HG03025 (cell line): ENCODE measurements around the gene STAB2.

Experiments
- ATAC-seq: cut with Tn5 transposase; IDR thresholded peaks from one replicate; pipeline ENCODE4 v1.9.1; 2021; ENCODE audit warnings: mild to moderate bottlenecking, moderate library complexity; ENCODE audit not compliant: unreplicated experiment, low FRiP score

The STAB2 gene

DNA sequence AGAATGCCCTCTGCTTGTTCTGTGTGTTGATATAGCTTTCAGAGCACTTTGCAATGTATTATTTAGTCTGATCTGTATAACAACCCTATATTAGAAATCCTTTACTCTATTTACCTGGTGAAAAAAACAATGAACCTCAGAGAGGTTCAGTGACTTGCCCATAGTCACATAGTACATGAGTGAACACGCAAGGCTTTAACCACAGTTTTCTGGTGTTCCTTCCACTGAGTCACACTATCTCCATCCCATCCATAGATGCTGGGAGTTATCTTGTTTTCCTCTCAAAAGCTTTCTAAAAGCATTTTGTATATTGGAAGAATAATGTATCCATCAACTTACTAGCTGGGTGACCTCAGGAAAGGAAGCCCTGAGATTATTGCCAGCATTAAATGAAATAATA lies 149.5 kb downstream of the STAB2 start:
- no peak for ATAC-seq

DNA sequence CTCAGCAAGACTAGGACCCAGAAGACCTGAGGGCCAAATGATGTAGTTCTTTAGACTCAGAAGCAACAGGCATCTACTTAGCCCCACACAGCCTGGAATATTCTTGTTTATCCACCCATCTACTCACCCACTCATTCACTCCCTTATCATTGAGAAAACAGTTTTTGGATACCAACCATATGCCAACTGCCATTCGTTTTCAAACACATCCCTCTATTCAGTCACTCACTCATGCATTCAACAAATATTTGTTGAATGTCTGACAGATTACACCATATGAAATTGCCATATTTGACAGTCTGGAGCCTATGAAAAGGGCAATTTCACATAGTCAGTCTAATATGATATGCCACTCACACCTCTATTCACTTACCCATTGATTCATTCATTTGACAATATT lies 150.8 kb downstream of the STAB2 start:
- no peak for ATAC-seq

DNA sequence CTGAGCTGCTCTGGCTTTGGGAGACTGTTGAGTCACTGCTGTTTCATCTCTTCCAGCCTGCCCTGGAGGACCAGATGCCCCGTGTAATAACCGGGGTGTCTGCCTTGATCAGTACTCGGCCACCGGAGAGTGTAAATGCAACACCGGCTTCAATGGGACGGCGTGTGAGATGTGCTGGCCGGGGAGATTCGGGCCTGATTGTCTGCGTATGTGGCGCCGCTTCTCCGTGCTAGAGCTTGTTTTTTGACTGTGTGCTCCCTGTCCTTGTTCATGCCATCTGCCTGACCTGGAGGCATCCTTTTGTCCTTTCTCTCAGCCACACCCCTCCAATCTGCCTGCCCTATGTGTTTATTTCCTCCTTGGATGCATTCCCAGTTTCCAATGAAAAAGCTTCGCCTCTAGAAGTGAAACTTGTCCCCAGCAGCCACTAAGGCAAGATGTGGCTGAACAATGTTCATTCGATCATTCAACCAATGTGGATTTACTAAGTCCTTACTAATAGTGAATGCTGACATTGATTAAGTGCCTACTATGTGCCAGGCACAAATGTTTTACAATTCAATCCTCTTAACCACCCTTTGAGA lies 155.4 kb downstream of the STAB2 start:
- ATAC-seq, result no peak

DNA sequence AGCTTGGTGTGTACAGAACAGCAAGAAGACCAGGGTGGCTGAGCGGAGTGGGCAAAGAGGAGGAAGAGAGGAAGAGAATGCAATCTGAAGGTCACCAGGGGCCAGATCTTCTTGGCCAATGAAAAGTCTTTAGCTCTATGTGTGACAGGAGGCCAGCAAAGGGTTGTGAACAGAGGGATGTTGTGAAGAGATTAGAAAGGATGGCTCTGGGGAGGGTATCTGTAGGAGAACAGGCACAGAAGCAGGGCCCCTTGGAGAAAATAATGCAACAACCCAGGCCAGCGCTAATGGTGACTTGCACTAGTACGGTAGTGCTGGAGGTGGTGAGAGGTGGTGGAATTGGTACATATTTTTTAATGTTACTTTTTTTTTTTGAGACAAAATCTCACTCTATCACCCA lies 156.7 kb downstream of the STAB2 start:
- no peak for ATAC-seq

DNA sequence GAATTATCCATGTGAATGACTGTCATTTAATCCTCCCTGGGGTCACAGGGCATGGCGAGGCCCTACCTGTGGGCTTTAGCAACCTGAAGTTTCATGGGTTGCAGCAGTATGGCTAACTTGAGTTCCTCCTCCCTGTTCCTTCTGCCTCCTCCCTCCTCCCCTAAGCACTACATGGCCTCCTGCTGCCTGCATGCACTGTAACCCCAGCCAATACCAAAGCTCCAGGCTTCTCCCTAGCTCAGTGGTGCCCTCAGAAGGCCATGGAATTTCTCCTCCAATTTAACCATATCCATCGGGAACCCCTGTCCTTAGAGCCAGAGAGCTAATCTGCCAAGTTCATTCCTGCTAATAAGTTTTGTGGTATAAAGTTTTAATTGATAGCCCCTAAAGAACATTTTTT lies 158.9 kb downstream of the STAB2 start:
- ATAC-seq, result no peak

DNA sequence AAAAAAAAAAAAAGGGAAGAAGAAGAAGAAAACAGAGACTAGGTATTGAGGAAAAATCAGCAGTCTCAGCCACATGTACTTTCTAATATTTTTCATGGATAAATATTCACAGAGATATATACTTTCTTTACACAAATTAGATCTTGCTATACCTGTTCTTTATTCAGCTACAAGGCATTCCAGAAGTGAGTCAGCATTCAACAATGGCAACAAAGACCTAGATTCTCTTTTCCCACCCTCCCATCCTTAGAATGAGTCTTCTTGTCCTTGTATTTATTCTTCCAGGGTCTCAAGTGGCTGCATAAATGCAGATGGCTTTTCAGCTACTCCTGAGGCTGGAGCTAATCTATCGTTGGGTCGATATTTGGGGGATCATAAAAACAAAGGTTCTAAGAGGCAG lies 160.9 kb downstream of the STAB2 start:
- no peak for ATAC-seq

DNA sequence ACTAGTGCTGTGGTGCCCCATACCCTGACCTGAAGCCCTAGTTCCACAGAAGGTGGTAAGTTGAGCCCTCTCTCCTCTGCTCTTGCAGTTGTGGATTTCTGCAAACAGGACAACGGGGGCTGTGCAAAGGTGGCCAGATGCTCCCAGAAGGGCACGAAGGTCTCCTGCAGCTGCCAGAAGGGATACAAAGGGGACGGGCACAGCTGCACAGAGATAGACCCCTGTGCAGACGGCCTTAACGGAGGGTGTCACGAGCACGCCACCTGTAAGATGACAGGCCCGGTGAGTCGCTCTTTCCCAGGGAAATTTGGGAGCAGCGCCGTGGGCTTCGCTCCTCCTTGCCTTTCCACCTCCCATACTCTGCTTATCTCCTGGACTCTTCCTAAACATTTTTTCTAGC lies 161.8 kb downstream of the STAB2 start:
- ATAC-seq, result no peak

DNA sequence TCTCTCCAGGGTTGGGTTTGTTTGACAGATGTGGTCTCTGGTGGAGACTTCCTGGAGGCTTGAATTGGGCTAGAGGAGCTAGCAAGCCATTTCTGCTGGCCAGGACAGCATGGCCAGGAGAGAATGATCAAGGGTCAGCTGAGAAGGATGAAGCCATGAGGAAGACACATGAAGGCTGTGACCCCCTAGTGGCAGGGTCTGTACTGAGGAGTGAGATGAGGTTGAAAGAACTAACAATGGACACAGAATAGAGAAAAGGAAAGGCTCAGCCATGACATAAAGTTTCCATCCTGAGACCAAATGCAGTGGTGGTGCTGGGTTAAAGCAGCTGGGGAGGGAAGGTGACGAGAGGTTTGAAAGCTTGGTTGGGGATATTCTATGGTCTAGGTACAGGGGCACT lies 164.1 kb downstream of the STAB2 start:
- no peak for ATAC-seq

DNA sequence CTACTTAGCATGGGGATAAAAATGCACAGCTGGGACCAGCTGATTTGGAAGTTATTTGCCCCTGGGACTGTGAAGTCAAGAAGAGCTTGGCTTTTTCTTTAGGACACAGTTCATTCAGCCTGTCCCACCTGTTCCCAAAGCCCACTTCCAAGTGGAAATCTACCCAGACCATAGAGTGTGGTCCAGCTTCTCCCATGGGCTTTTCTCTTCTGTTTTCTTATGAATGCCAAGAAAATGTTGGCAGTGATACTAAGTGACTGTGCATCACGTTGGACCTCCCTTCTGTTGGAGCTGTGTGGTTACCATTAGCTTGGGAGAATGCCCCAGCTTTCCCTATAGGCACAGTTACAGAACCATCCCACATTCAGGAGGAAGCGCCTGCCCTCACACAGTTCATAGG lies 164.5 kb downstream of the STAB2 start:
- ATAC-seq, result no peak

DNA sequence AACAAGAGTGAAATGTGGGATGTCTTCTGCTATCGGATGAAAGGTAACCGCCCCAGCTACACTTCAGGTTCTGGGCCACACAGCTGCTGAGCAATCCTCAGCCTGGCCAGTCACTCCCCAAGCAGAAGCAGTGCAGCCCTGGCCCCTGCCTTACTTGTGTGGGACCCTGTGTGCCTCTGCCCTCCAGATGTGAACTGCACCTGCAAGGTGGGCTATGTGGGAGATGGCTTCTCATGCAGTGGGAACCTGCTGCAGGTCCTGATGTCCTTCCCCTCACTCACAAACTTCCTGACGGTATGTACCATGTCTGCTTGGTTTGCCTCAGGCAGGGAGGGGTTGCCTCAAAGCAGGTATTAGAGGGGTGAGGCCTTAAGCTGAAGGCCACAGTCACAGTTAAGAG lies 168.4 kb downstream of the STAB2 start:
- no peak for ATAC-seq

DNA sequence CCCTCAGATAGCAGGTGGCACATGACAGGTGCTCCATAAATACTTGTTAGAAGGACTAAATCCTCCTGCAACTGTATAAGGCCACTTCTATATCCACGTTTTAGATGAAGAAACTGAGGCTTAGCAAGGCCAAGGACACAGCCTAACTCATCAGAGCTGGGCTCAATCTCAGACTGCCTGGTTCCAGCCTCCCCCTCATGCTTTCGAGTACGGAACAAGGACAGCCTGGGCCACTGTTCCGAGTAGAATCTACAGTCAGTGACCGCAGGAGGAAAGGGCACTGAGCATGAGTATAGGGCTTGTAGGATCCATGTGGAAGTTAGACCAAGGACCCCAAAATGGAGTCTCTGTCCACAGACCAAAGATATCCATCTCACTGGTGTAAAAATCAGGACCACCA lies 169.4 kb downstream of the STAB2 start:
- ATAC-seq, result no peak

DNA sequence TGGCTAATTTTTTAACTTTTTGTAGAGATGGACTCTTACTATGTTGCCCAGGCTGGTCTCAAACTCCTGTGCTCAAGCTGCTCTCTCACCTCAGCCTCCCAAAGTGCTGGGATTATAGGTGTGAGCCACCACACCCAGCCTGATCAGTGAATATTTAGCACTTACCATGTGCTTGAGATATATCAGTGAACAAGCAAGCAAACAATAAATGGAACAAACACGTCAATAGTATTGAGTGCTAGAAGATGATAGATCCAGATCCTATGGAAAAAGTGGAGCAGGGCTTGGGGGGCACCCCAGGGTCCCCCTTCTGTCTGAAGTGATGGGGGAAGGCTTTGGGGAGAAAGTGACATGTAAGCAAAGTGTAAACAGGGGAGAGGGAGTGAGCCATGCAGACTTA lies 170.2 kb downstream of the STAB2 start:
- ATAC-seq, result no peak

DNA sequence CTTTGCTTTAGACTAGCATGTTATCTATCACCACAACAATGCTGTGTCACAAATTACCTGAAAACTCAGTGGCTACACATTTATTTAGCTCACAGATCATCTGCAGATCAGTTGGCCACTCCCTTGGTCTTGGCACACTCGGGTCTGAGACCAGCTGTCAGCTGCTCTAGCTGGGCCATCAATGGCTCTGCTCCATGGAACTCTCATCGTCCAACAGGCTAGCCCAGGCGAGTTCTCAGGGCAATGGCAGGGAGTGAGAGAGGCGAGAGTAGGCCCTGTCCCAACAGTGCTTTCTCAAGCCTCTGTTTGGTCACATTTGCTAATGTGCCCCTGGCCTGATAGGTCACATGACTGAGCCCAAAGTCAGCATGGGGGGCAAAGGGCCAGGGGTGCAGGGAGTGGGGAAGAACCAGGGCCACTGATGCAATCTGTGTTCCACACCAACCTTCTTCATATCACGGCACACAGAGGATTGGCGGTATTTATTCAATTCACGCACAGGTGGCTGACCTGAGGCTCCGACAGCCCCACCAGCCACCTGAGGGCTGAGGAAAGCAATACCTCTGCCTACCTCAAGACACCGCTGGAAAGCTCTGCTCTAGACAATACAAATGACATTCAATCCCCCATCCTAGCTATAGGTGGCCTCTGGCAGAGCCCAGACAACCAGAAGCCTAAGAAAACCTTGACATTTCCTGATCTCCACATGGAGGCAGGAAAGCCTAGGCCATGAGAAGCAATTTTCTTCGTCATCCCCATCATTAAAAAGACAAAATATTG lies 171.4 kb downstream of the STAB2 start:
- no peak for ATAC-seq

DNA sequence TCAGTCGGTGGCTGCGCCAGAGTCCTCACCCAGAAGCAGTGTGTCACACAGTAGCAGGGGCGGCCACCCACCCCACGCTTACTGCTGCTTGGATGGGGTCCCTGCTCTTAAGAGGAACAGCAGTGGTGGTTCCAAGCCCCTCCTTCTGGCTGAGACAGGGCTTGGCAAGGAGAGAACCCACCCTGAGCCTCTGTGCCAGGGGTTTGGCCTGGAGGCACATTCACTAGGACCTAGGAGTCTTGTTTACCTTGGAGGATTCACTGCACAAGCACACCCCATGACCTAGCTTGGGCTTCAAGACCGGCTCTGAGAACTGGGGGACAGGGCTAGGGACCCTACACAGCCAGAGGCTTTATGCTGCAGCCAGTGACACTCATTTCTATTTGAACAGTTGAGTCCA lies 175.4 kb downstream of the STAB2 start:
- no peak for ATAC-seq

DNA sequence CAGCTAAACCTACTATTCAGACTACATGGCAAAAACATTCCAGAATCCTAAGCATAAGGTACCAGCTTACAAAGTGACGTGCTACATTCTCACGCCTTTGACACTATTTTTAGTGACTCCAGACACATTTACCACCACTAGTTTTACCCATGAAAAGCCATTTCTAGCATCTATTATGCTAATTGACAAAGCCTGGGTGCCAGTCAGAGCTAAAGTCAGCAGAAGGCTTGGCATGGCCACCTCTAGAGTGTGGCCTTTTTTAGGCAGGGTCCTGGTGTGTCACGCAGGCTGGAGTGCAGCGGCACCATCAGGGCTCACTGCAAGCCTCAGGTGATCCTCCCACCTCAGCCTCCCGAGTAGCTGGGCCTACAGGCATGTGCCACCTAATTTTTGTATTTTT lies 178.2 kb downstream of the STAB2 start:
- no peak for ATAC-seq

DNA sequence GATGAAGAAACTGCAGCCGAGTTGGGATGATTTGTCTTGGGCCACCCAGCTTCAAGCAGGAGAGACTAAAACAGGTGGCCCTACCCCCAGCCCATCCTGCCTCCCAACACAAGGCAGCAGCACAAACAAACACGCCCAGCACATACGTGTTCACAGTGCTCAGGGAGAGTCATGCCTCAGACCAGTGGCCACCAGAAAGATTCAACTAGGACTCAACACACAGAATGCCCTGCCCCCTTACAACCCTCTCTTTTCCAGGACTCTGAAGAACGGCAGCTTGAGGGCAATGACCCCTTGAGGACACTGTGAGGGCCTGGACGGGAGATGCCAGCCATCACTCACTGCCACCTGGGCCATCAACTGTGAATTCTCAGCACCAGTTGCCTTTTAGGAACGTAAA lies 179.0 kb downstream of the STAB2 start:
- ATAC-seq, result no peak

DNA sequence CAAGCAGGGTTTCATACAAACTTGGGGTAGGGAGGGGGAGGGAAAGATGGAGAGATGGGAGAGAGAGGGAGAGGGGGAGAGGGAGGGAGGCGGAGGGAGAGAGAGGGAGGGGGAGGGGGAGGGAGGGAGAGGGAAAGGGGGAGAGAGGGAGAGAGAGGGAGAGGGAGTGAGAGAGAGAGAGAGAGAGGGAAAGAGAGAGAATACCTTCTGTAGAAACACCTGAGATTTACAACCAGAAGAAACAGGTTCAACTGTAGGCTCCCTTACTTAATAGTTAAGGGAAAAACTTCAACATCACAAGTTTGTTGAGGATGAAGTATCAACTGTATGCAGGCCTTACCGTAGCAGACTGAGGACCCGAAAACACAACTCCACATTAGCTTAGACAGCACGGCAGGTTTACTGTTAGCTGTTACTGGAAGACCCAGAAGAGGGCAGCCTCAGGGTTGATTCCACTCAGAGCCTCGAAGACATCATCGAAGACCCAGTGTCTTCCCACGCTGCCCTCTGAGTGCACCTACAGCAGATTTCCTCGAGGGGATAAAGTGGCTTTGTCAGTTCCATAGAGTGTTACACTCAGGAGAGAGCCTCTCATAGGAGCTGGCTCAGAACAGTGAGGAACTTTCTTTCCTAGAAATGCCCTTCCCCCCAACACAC lies 181.5 kb downstream of the STAB2 start:
- no peak for ATAC-seq

DNA sequence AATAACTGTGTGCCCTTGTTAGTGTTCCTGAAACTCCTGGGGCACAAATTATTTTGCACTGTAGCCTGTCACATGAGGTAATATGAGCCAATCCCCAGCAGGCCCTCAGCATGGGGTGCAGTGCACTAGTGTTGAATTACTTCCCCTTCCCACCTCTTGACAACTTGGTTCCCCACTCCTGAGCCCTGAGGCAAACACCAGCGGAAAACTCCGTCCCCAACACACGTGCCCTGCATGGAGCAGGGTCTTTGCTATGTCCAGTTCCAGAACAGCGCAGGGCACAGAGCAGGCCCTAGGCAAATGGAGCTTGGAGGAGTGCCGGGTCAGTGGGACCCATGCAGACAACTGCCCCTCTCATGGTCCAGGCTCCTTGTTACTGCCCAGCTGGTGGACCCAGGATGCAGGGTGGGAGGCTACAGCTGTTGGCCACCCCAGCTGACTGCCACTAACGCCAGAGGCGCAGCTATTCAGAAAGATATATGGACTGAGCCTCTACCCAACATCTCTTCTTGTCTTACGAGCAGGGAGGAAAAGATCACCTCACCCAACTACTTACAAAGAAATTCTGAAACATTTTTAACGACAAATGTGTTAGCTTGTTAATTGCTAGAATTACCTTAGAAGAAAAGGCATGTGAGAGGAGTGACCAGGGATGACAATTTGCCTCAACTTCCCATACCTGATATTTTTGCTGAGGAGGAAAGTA lies 182.3 kb downstream of the STAB2 start:
- ATAC-seq, result no peak

DNA sequence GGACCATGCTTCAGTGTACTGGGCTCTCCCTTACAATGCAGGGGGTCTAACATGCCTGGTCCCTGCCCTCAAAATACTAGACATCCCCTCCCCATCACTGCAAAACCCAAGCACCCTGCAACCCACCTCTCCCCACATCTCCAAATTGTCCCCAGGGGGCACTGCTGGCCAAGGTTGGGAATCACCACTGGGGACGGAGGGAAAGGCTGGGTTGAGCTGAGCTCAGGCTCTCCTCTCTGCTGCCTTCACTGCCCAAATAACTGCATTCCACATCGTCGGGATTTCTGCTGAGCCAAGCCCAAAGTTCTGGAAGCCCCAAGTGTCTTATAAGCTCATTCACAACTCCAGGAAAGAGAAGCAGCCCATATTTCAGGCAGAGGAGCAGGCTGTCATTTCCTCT lies 184.4 kb downstream of the STAB2 start:
- no peak for ATAC-seq

DNA sequence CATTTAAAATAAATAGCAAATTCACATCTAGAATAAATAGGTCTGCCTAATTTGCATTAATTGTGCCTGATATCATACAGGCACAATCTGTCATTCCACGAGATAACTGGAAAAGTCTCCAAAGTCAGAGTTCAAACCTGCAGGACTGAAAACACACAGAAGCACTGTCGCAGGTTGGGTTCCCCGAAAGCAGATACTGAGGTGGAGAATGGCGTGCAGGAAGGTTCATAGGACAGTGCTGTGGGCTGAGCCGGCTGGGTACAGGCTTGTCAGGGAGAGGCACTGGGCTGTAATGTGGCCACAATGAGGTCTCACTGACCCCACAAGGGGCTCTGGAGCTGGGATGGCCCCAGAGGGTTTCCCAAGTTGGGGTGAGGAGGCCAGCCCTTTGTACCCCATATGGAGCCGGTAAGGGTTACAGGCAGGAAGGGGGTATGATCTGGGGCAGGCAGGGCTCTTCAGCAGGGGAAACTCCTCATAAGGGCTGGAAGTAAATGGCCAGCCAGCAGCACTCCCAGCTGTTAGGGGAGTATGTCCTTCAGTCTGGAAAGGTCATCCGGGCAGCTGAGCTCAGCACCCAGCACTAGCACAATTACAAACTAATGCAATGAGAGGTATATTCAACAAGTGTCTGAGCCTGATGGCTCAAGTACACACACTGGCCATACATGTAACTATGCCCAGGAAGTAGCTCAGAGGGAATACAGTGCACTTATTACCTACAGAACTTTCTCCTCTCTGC lies 185.5 kb downstream of the STAB2 start:
- no peak for ATAC-seq
